Measurements from ENCODE around the gene NRROS.

Gene NRROS

DNA sequence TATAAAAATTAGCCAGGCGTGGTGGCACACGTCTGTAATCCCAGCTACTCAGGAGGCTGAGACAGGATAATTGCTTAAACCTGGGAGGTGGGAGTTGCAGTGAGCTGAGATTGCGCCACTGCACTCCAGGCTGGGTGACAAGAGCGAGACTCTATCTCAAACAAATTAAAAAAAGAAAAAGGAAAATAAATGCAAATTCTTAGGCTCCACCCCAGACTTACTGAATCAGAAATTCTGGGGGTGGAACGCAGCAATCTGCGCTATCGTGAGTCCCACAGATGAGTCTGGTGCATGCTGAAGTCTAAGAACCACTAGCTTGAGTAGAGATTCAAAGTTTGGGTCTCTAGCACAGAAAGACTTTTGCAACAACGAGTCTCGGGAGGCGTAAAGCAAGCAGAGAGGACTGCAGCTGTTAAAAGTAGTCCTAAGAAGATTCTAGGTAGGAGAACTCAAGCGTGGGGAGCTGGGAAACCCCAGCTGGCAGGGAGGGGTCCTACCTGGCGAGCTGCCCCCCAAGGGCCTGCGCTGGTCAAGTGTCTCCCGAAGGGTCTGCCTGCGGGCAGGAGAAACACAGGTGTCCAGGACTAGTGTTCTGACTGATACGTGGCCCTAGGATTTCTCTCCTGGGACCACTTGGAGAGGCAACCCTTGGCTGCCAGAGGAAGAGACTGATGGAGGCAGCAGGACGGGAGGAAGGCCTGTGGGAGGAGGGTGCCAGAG, 50.6 kb downstream of the NRROS start:
- Histone ChIP-seq H3F3A (ENCODE audit: insufficient read depth, low read length) (peaks cover 4% of the 10 kb centered on the region; the same call in 1 of the 2 replicates), H3K79me2 (ENCODE audit: low read length) (no peaks in the 10 kb centered on the region), H4K20me1 (ENCODE audit: insufficient read depth, low read length) (no peaks in the 10 kb centered on the region), H3K9me2 (replicated peaks; ENCODE audit: insufficient read depth, low read length) (no peaks in the 10 kb centered on the region), H3K9me3 (replicated peaks; ENCODE audit: insufficient read depth, low read length) (no peaks in the 10 kb centered on the region), H3K27me3 (replicated peaks; ENCODE audit: insufficient read depth, low read length) (no peaks in the 10 kb centered on the region), H3K9ac (ENCODE audit: low read length) (no peak overlapping the region), H3K4me3 (ENCODE audit: low read length) (no peak overlapping the region), H3K36me3 (replicated peaks; ENCODE audit: insufficient read depth, low read length) (no peaks in the 10 kb centered on the region), H3K4me2 (ENCODE audit: low read depth, low read length) (no peak overlapping the region), H3K4me1 (ENCODE audit: low read length) (0 out of 2 replicates have a peak, but pooled peaks cover 3% of the 10 kb centered on the region), H2AFZ (ENCODE audit: low read length) (no peak overlapping the region), H3K27ac (ENCODE audit: low read length) (no peak overlapping the region)
- DNase-seq: no peak
- TF ChIP-seq EZH2 (optimal IDR thresholded peaks at IDR 0.05; ENCODE audit: low read depth, low read length) (no peak), EZH2phosphoT487 (IDR thresholded peaks at IDR 0.05; ENCODE audit: low read length) (no peak)
- TF ChIP-seq, protein P1, sequence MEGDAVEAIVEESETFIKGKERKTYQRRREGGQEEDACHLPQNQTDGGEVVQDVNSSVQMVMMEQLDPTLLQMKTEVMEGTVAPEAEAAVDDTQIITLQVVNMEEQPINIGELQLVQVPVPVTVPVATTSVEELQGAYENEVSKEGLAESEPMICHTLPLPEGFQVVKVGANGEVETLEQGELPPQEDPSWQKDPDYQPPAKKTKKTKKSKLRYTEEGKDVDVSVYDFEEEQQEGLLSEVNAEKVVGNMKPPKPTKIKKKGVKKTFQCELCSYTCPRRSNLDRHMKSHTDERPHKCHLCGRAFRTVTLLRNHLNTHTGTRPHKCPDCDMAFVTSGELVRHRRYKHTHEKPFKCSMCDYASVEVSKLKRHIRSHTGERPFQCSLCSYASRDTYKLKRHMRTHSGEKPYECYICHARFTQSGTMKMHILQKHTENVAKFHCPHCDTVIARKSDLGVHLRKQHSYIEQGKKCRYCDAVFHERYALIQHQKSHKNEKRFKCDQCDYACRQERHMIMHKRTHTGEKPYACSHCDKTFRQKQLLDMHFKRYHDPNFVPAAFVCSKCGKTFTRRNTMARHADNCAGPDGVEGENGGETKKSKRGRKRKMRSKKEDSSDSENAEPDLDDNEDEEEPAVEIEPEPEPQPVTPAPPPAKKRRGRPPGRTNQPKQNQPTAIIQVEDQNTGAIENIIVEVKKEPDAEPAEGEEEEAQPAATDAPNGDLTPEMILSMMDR (IDR thresholded peaks at IDR 0.05; ENCODE audit: low read length): no peak

- no peaks in the 10 kb centered on the region for H3K9me3 ChIP-seq (replicated peaks; ENCODE audit: insufficient read depth, low read length)
- no peak overlapping the region for H3K4me3 ChIP-seq (ENCODE audit: low read length)
- H3K27me3 ChIP-seq (replicated peaks; ENCODE audit: insufficient read depth, low read length): no peaks in the 10 kb centered on the region
- no peak overlapping the region for H3K27ac ChIP-seq (ENCODE audit: low read length)
- no peak for DNase-seq
- H3K9me2 ChIP-seq (replicated peaks; ENCODE audit: insufficient read depth, low read length): no peaks in the 10 kb centered on the region
- no peaks in the 10 kb centered on the region for H3K36me3 ChIP-seq (replicated peaks; ENCODE audit: insufficient read depth, low read length)
- no peak overlapping the region for H3K4me2 ChIP-seq (ENCODE audit: low read depth, low read length)
- no peaks in the 10 kb centered on the region for H3K79me2 ChIP-seq (ENCODE audit: low read length)
- no peak overlapping the region for H3K9ac ChIP-seq (ENCODE audit: low read length)
- no peak for TF ChIP-seq EZH2 (optimal IDR thresholded peaks at IDR 0.05; ENCODE audit: low read depth, low read length)
- no peak for TF ChIP-seq EZH2phosphoT487 (IDR thresholded peaks at IDR 0.05; ENCODE audit: low read length)
- TF ChIP-seq, protein P1 (IDR thresholded peaks at IDR 0.05; ENCODE audit: low read length): no peak
- no peaks in the 10 kb centered on the region for H3F3A ChIP-seq (ENCODE audit: insufficient read depth, low read length)
- H2AFZ ChIP-seq (ENCODE audit: low read length): no peak overlapping the region
- no peaks in the 10 kb centered on the region for H3K4me1 ChIP-seq (ENCODE audit: low read length)
- no peaks in the 10 kb centered on the region for H4K20me1 ChIP-seq (ENCODE audit: insufficient read depth, low read length)
Observed at GRCh38 chr3:196691386-196691785, 51.9 kb downstream of the NRROS start.

DNA sequence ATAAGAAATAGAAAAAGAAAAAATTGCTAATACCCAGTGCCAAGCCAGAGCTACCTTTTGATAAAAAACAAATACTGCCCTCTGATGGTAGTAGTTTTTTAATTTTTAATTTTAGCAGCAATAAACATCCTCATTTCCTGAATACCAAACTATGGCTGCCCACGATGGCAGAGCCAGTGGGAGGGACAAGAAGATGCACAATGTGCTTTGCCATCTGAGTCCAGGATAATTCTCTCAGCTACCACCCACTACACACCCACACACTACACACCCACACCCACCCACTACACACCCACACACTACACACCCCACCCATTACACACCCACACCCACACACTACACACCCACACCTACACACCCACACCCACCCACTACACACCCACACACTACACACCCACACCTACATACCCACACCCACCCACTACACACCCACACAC, 54.7 kb downstream of the NRROS start:
- Histone ChIP-seq H3K4me1 (ENCODE audit: low read length) (no peaks in the 10 kb centered on the region), H3K9ac (ENCODE audit: low read length) (no peak overlapping the region), H2AFZ (ENCODE audit: low read length) (no peak overlapping the region), H3K9me2 (replicated peaks; ENCODE audit: insufficient read depth, low read length) (no peaks in the 10 kb centered on the region), H3K4me2 (ENCODE audit: low read depth, low read length) (no peak overlapping the region), H3K4me3 (ENCODE audit: low read length) (no peak overlapping the region), H3K36me3 (replicated peaks; ENCODE audit: insufficient read depth, low read length) (no peaks in the 10 kb centered on the region), H3K27ac (ENCODE audit: low read length) (no peak overlapping the region), H3K9me3 (replicated peaks; ENCODE audit: insufficient read depth, low read length) (no peaks in the 10 kb centered on the region), H4K20me1 (ENCODE audit: insufficient read depth, low read length) (no peaks in the 10 kb centered on the region), H3K79me2 (ENCODE audit: low read length) (no peaks in the 10 kb centered on the region), H3F3A (ENCODE audit: insufficient read depth, low read length) (no peaks in the 10 kb centered on the region), H3K27me3 (replicated peaks; ENCODE audit: insufficient read depth, low read length) (no peaks in the 10 kb centered on the region)
- TF ChIP-seq EZH2 (optimal IDR thresholded peaks at IDR 0.05; ENCODE audit: low read depth, low read length) (no peak), EZH2phosphoT487 (IDR thresholded peaks at IDR 0.05; ENCODE audit: low read length) (no peak)
- TF ChIP-seq, protein P1 (IDR thresholded peaks at IDR 0.05; ENCODE audit: low read length): no peak
- no peak for DNase-seq

Measured in MM.1S (cell line).